H4 (cell line): ENCODE results near the gene PCK1. TPM values are rescaled to one million over a fixed set of nuclear protein-coding genes. Genes with fewer than 3 reads are reported as not detected.

ENCODE experiments used
- DNase-seq: peaks from one replicate; pipeline ENCODE4 v3.0.0-alpha.2; 2015; ENCODE audit warnings: low spot score
- total RNA-seq: library from RNA; depleted of rRNA; stranded (reverse); fragments of >200 nt; shearing (Covaris generic); gene quantifications from 2 replicates; pipeline ENCODE4 v1.2.3, GENCODE V29; 2014

The PCK1 gene
- total RNA-seq, 1 experiment from 2014 or later: 0.08 TPM

DNA sequence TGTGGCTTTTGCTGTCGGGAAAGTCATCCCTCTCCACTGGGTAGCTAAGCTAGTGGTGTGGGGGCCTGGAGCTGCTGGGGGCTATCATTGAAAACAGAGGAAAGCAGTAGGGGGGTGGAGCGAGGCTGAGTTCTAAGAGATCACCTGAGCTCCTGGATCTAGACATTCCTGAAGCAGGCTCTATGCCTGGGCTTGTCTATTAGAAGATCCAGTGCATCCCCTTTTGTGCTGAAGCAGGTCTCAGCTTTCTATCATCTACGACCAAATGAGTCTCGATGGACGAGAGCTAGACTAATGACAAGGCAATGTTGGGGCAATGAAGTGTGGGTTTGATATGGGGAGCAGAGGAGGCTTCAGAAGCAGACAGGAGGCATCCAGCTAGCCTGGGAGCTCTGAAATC, 40.8 kb downstream of the PCK1 start:
- no peak for DNase-seq

- DNase-seq: no peak
Measured at GRCh38 chr20:57603120-57603519, 42.2 kb downstream of the PCK1 start.

DNA sequence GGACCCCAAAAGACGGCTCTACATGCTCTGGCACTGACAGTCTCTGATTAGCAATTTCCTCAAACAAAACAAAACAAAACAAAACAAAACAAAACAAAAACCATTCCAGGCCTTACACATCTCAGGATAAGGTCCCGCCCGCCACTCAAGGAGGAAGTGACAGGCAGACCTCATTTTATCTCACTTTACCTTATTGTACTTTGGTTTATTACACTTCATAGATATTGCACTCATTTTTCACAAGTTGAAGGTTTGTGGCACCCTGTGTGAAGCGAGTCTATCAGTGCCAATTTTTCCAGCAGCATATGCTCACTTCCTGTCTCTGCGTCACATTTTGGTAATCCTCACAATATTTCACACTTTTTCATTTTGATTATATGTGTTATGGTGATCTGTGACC, 44.1 kb downstream of the PCK1 start:
- DNase-seq: no peak

GRCh38 chr20:57605878-57606277, 45.0 kb downstream of the PCK1 start:
- DNase-seq: no peak

- no peak for DNase-seq
Measured at GRCh38 chr20:57608516-57608915, 47.6 kb downstream of the PCK1 start.

GRCh38 chr20:57609086-57609841, 48.4 kb downstream of the PCK1 start:
- no peak for DNase-seq

- no peak for DNase-seq
Measured at GRCh38 chr20:57609842-57610167, 48.9 kb downstream of the PCK1 start.

GRCh38 chr20:57610261-57610952, 49.5 kb downstream of the PCK1 start:
- no peak for DNase-seq

GRCh38 chr20:57611586-57612311, 50.8 kb downstream of the PCK1 start:
- no peak for DNase-seq

DNA sequence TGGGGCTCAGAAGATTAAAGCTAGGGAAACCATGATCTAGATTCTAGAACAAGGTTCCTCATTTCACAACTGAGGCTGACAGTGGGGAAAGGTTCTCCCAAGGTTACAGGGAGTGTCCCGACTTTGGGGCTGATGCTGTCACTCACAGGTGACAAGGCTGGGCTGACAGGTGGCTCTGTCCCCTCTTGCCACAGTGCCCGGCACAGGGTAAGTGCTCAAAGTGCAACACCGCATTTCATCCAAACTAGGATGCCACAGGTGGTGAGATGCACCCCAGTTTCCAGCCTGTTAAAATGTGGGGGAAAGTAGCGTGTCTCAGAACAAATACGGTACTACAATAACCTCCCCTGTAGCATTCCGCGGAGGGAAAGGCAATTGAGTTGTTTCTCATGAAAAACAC, 51.5 kb downstream of the PCK1 start:
- DNase-seq: no peak

GRCh38 chr20:57612916-57613315, 52.0 kb downstream of the PCK1 start:
- no peak for DNase-seq

- no peak for DNase-seq
Measured at GRCh38 chr20:57613481-57613921, 52.6 kb downstream of the PCK1 start.

- DNase-seq: no peak
Measured at GRCh38 chr20:57614490-57615444, 53.9 kb downstream of the PCK1 start.

DNA sequence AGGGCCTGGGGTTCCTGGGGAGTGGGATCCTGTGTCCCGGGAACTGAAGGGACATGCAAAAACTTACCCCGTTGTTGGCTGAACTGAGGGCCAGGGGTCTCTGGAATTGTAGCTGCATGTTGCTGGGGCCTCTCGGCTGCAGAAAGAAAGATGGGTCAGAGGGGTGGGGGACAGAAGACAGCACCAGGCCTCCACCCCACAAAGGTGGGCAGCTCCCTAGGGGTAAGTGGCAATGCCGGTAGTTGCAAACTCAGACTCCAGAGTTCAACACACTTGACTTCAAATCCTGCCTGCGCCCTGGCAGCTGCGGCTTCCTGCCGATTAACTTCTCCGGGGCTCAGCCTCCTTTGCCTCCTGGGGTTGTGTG, 54.5 kb downstream of the PCK1 start:
- no peak for DNase-seq

GRCh38 chr20:57616143-57616951, 55.4 kb downstream of the PCK1 start:
- no peak for DNase-seq

DNA sequence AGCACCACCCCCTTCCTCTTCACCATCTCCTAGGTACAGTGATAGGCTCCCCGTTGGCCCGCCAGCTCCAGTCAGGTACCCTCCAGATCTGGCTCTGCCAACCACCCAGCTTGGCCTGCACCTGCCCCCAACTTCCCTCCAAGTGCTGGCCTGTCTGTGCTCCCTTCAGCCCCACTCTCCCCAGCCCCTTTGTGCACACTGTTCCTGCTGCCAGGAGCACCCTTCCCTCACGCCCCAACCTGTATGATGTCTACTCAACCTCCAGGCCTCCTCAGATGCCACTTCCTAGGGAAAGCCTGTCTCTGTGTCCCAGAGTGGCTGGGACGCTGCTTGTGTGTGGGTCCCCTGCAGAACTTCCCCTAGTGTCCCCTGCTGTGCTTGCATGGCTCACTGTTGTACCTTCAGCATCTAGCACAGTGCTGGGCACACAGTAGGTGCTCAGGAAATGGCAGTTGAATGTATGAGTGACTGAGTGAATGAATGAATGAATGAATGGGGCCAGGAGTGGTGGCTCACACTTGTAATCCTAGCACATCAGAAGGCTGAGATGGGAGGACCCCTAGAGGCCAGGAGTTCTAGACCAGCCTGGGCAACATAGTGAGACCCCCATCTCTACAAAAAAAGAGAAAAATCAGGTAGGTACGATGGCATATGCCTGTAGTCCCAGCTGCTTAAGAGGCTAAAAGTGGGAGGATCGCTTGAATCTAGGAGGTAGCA, 56.3 kb downstream of the PCK1 start:
- DNase-seq: no peak
